Activated CD4-positive, alpha-beta T cell treated with anti-CD3 and anti-CD28 coated beads, Interleukin-2, amount 10 ng/mL, durations not matched to agents 7 days and 5 days (primary cell): ENCODE measurements around the gene TTN. TPM values are rescaled to one million over a fixed set of nuclear protein-coding genes. Genes with fewer than 3 reads are reported as not detected.
"Not testable (repeated sequence)": the region's sequence is repeated elsewhere in the genome, so short reads cannot be mapped to it uniquely, and the experiment has no call there.

ENCODE experiments used
- CTCF ChIA-PET: fragments of 350-600 bp; sonication (Branson Sonifier 250); formaldehyde crosslinking; loops from one replicate; lab custom pipeline; 2021; ENCODE audit warnings: antibody characterized with exemption; lab: Charles Lee
- POLR2A ChIA-PET: fragments of 350-600 bp; sonication (Branson Sonifier 250); formaldehyde crosslinking; loops from one replicate; lab custom pipeline; 2021; ENCODE audit warnings: antibody characterized with exemption; lab: Charles Lee
- DNase-seq: peaks from one replicate; pipeline ENCODE4 v3.0.0-alpha.2; 2020
- H3K27ac Mint-ChIP-seq: one replicate; pipeline ENCODE4 v1.8.0; 2021; ENCODE audit warnings: mild to moderate bottlenecking, moderate library complexity, mixed read lengths
- H3K27me3 Mint-ChIP-seq: one replicate; pipeline ENCODE4 v1.8.0; 2021; ENCODE audit warnings: mixed read lengths
- H3K36me3 Mint-ChIP-seq: one replicate; pipeline ENCODE4 v1.8.0; 2021; ENCODE audit warnings: low read depth, mixed read lengths
- H3K4me1 Mint-ChIP-seq: one replicate; pipeline ENCODE4 v1.8.0; 2021; ENCODE audit warnings: mixed read lengths
- H3K4me3 Mint-ChIP-seq: one replicate; pipeline ENCODE4 v1.8.0; 2021; ENCODE audit warnings: mild to moderate bottlenecking, moderate library complexity, mixed read lengths
- H3K9me3 Mint-ChIP-seq: one replicate; pipeline ENCODE4 v1.8.0; 2021; ENCODE audit warnings: mixed read lengths
- total RNA-seq, 2 experiments: library from RNA; stranded (reverse); gene quantifications; one replicate each; pipeline ENCODE4 v1.2.3, GENCODE V29; 2021

Gene TTN
- total RNA-seq, 2 experiments from 2014 or later = 11.6 to 12.3 TPM

DNA sequence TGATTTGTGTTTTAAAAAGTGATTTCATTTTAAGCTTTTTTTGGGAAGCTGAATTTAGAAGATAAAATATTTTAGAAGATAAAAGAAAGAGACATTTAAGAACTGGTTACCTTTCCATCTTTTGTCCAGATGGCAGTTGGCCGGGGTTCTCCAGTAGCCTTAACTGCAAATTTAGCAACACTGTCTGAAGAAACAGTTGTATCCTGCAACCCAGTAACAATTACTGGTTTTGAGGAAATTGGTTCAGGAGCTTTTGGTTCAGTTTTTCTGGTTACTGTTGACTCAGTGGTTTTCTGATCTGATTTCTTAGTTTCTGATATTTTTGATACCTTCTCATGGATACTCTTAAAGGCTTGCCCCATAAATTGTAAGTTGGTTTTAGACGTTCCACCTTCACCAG is 277.1 kb downstream of the TTN start:
- H3K9me3 Mint-ChIP-seq = peaks cover 3% of the 10 kb centered on the region
- no peak overlapping the region for H3K4me3 Mint-ChIP-seq
- ChIA-PET POLR2A (no interaction called here), CTCF (interaction anchor here (1.1 to 1.3 kb wide), 2 partner anchors 10 to 22 kb away, joined by 3 read pairs; no protein-coding TSS in a partner anchor)
- DNase-seq = no peak
- H3K27ac Mint-ChIP-seq = peak overlapping the region; percentile 39
- peaks cover 54% of the 10 kb centered on the region for H3K36me3 Mint-ChIP-seq
- peaks cover 45% of the 10 kb centered on the region for H3K4me1 Mint-ChIP-seq
- no peaks in the 10 kb centered on the region for H3K27me3 Mint-ChIP-seq

DNA sequence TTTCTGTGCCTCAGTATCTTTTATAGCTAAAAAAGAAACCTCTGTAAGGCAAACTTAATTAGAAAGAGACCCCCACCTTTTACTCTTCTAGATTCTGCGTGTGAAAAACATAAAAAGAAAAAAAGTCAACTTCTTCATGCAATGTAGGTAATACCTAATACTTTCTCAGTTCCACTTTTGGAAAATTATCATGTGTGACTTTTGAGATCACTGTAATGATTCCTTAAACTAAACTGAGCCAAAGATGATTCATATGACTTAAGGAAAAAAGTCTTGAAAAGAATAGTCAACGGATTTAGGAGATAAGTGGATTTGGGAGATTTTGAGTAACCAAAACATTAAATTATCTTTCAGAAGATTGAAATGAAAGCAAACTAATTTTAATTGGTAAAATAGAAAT is 278.0 kb downstream of the TTN start:
- Mint-ChIP-seq H3K9me3 (peaks cover 3% of the 10 kb centered on the region), H3K27ac (no peak overlapping the region), H3K36me3 (peaks cover 45% of the 10 kb centered on the region), H3K4me1 (peaks cover 52% of the 10 kb centered on the region), H3K4me3 (no peak overlapping the region), H3K27me3 (no peaks in the 10 kb centered on the region)
- ChIA-PET POLR2A (no interaction called here), CTCF (interaction anchor here (1.0 kb wide), 1 partner anchor 115 kb away, joined by 3 read pairs; no protein-coding TSS in a partner anchor)
- DNase-seq = no peak

DNA sequence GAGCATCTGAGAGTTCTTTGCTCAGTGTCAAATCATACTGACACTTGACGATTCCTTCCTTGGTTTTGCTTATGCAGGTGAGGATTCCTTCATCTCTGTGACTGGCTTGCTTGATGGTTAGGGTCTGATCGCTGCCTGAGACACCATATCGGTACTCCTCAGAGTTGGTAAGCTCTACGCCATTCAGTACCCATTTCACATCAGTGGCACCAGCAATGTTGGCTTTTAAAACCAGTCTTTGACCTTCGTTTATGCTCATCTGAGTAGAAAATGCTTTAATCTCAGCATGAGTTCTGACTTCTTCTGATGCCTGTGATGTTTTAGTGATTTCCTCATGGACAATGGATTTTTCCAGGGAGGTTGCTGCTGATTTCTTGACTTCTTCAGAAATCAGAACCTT is 278.6 kb downstream of the TTN start:
- no peak overlapping the region for H3K4me3 Mint-ChIP-seq
- H3K27ac Mint-ChIP-seq = no peak overlapping the region
- peaks cover 39% of the 10 kb centered on the region for H3K36me3 Mint-ChIP-seq
- ChIA-PET POLR2A (no interaction called here), CTCF (interaction anchor here (1.0 kb wide), 1 partner anchor 114 kb away, joined by 3 read pairs; no protein-coding TSS in a partner anchor)
- DNase-seq = no peak
- H3K27me3 Mint-ChIP-seq = no peaks in the 10 kb centered on the region
- peaks cover 56% of the 10 kb centered on the region for H3K4me1 Mint-ChIP-seq
- no peaks in the 10 kb centered on the region for H3K9me3 Mint-ChIP-seq

DNA sequence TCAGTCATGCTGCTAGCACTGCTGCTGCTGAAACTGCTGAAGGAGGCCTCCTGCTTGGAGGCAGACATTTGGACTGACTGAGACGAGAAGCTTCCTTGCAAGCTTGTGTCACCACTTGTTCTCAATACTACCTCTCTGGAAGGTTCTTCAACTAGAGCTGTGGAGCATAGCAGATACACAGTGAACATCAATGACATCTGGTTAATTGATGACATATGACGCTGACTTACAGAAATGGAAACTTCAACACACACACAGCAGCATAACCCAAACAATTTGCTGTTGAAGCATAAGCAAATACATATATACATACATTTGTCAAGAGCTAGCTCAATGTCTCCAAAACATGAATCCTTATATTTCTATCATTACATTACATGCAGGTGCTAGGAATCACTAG is 279.6 kb downstream of the TTN start:
- no peak overlapping the region for H3K4me3 Mint-ChIP-seq
- DNase-seq = no peak
- no peak overlapping the region for H3K27ac Mint-ChIP-seq
- H3K4me1 Mint-ChIP-seq = peaks cover 61% of the 10 kb centered on the region
- no peaks in the 10 kb centered on the region for H3K27me3 Mint-ChIP-seq
- ChIA-PET POLR2A (no interaction called here), CTCF (interaction anchor here (1.1 to 1.4 kb wide), 2 partner anchors 10 to 113 kb away, joined by 4 to 5 read pairs; no protein-coding TSS in a partner anchor)
- H3K36me3 Mint-ChIP-seq = peaks cover 29% of the 10 kb centered on the region
- peaks cover 3% of the 10 kb centered on the region for H3K9me3 Mint-ChIP-seq

DNA sequence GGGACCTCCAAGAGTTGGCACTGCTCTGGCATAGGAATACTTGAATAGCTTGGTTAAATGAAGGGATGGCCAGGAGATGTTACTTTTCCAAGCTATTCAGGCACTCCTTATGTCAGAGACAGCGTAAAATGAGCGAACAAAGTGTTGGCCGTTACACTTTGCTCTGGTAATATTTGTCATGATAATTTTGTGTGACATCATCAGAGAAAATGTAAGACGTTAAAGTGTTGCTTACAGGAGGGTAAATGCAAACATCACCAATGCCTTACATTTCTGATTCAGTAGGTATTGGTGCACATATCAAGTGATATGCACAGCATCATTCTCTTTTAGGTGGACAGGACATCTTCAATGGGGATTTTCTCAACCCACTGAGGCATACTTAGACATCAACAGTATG is 281.0 kb downstream of the TTN start:
- POLR2A ChIA-PET = no interaction called here

DNA sequence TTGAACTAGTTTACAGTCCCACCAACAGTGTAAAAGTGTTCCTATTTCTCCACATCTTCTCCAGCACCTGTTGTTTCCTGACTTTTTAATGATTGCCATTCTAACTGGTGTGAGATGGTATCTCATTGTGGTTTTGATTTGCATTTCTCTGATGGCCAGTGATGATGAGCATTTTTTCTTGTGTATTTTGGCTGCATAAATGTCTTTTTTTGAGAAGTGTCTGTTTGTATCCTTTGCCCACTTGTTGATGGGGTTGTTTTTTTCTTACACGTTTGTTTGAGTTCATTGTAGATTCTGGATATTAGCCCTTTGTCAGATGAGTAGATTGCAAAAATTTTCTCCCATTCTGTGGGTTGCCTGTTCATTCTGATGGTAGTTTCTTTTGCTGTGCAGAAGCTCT is 281.8 kb downstream of the TTN start:
- H3K36me3 Mint-ChIP-seq = peaks cover 16% of the 10 kb centered on the region
- peaks cover 63% of the 10 kb centered on the region for H3K4me1 Mint-ChIP-seq
- CTCF ChIA-PET = interaction anchor here (0.5 kb wide), 1 partner anchor 87 kb away, joined by 5 read pairs; no protein-coding TSS in a partner anchor
- peak overlapping the region; percentile 14 for H3K27ac Mint-ChIP-seq
- DNase-seq, H3K9me3 Mint-ChIP-seq, H3K27me3 Mint-ChIP-seq, POLR2A ChIA-PET: not testable (repeated sequence)
- peak overlapping the region; percentile 7 for H3K4me3 Mint-ChIP-seq

More for the DNA sequence above, 281.0 kb downstream of the TTN start:
- Mint-ChIP-seq H3K9me3 (peaks cover 8% of the 10 kb centered on the region), H3K27me3 (no peaks in the 10 kb centered on the region), H3K36me3 (peaks cover 24% of the 10 kb centered on the region), H3K27ac (no peak overlapping the region), H3K4me3 (no peak overlapping the region), H3K4me1 (peaks cover 65% of the 10 kb centered on the region)
- CTCF ChIA-PET = no interaction called here
- no peak for DNase-seq

DNA sequence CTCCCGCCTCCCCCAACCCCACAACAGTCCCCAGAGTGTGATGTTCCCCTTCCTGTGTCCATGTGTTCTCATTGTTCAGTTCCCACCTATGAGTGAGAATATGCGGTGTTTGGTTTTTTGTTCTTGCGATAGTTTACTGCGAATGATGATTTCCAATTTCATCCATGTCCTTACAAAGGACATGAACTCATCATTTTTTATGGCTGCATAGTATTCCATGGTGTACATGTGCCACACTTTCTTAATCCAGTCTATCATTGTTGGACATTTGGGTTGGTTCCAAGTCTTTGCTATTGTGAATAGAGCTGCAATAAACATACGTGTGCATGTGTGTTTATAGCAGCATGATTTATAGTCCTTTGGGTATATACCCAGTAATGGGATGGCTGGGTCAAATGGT is 282.2 kb downstream of the TTN start:
- POLR2A ChIA-PET, H3K27me3 Mint-ChIP-seq, H3K9me3 Mint-ChIP-seq, DNase-seq, H3K27ac Mint-ChIP-seq, H3K4me3 Mint-ChIP-seq: not testable (repeated sequence)
- CTCF ChIA-PET = interaction anchor here (0.5 kb wide), 1 partner anchor 87 kb away, joined by 5 read pairs; no protein-coding TSS in a partner anchor
- H3K4me1 Mint-ChIP-seq = peaks cover 60% of the 10 kb centered on the region
- H3K36me3 Mint-ChIP-seq = peaks cover 15% of the 10 kb centered on the region

DNA sequence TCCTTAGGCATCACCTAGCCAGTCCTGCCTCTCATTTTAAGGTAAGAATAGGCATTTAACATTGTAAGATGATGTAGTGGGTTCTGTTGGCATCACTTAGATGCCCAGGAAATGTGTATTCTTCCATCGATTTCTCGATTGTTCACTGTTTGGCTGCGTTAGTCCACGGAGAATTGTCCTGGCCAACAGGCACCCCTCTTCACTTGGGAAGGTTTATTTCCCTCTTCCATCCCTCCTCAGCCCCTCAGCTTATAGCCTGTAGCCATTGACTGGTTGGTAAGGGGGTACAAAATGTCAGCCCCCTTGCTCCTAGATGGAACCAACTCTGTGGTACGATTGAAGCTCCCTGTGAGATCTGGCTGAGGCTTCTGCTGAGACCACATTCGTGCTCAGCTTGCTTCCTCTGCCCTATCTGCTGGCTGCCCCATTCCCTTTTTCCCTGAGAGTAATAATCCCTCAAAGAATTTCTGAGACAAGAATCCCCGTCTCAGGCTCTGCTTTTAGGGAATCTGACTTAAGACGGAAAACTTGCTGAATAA is 283.6 kb downstream of the TTN start:
- Mint-ChIP-seq H3K4me1 (peaks cover 58% of the 10 kb centered on the region), H3K9me3 (peaks cover 8% of the 10 kb centered on the region), H3K4me3 (peak overlapping the region; percentile 89), H3K27me3 (no peaks in the 10 kb centered on the region), H3K27ac (peak overlapping the region; percentile 90), H3K36me3 (peaks cover 21% of the 10 kb centered on the region)
- DNase-seq = no peak
- POLR2A ChIA-PET = no interaction called here
- CTCF ChIA-PET = interaction anchor here (1.2 to 3.1 kb wide), 5 partner anchors 13 to 109 kb away, joined by 4 to 14 read pairs (median 6); partner anchors contain the start of gene PLEKHA3

DNA sequence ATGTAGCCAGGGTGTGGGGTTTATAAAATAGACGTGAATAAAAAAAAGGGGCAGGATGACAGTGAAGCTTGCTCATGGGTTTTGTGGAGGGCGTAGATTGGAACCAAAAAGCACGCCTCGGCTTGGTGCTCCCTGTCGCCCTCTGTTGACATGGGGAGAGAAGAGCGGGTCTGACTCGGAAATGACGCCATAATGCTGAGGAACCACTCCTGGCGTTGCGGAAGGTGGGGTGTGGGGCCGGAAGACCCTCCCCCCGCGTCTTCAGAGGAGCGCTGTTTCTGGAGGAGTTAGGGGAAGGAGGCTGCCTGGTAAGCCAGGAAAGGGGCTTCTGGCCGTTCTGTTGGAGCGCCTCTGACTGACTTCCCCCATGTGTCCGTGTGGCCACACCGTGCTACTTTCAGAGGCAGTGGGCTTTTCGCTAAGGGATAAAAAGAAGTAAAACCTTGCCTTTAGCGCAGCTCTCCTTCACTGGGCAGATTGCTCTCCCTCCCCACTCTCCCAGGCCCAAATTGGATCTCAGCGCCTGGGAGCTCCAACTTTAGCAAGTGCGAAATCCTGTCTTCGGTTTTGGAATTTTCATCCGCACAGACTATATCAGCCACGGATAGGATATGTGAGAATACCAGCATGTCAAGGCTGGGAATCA is 284.1 kb downstream of the TTN start:
- Mint-ChIP-seq H3K4me3 (peak overlapping the region; percentile 89), H3K27me3 (no peaks in the 10 kb centered on the region), H3K36me3 (peaks cover 23% of the 10 kb centered on the region), H3K9me3 (peaks cover 8% of the 10 kb centered on the region), H3K27ac (peak overlapping the region; percentile 90), H3K4me1 (peaks cover 53% of the 10 kb centered on the region)
- CTCF ChIA-PET = interaction anchor here (0.9 to 3.1 kb wide), 7 partner anchors 14 to 411 kb away, joined by 3 to 14 read pairs (median 5); partner anchors contain the start of genes PLEKHA3 and RBM45
- DNase-seq = peak; percentile 87
- POLR2A ChIA-PET = no interaction called here

DNA sequence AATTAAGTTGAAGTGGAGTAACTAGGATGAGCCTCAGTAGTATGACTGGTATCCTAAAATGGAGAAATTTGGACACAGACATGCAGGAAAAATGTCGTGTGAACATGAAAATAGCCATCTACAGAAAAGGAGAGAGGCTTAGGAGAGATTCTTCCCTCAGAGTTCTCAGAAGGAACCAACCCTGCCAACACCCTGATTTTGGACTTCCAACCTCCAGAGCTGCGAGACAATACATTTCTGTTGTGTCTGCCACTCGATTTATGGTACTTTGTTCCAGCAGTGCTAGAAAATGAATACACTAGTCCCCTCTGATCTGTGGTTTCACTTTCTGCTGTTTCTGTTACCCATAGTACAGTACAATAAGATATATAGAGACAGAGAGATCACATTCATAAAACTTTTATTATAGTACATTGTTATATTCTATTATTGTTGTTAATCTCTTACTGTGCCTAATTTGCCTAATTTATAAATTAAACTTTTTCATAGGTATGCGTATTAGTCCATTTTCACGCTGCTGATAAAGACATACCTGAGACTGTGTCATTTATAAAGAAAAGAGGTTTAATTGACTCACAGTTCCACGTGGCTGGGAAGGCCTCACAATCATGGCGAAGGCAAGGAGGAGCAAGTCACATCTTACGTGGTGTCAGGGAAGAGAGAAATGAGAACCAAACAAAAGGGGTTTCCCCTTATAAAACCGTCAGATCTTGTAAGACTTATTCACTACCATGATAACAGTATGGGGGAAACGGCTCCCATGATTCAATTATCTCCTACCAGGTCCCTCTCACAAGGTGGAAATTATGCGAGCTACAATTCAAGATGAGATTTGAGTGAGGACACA is 285.7 kb downstream of the TTN start:
- Mint-ChIP-seq H3K27ac (peak overlapping the region; percentile 52), H3K27me3 (no peaks in the 10 kb centered on the region), H3K36me3 (peaks cover 32% of the 10 kb centered on the region), H3K4me1 (peaks cover 43% of the 10 kb centered on the region), H3K4me3 (peak overlapping the region; percentile 12), H3K9me3 (peaks cover 8% of the 10 kb centered on the region)
- DNase-seq = no peak
- CTCF ChIA-PET = interaction anchor here (1.6 to 3.1 kb wide), 2 partner anchors 40 to 410 kb away, joined by 5 to 14 read pairs; partner anchors contain the start of genes PLEKHA3 and RBM45
- POLR2A ChIA-PET = no interaction called here

DNA sequence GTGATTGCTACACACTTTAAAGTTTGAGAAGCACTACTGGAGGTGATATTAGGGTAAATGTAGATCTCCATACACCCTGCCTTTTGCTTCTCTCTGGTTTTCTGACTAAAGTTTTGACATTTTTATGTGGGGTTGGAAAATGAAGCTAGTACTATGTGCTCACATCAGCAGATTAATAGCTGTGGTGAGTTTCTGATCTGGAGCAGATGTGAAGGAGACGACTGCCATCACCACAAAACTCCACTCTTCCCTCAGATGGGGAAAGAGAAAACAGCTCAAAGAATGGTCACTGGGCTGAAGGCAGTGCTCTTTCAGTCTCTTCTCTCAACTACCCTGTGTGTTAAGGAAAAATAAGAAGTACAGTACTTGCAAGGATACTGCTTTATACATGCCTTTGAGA is 289.7 kb downstream of the TTN start:
- Mint-ChIP-seq H3K9me3 (peaks cover 4% of the 10 kb centered on the region), H3K27ac (no peak overlapping the region), H3K36me3 (peaks cover 41% of the 10 kb centered on the region), H3K4me3 (no peak overlapping the region), H3K4me1 (peaks cover 33% of the 10 kb centered on the region), H3K27me3 (no peaks in the 10 kb centered on the region)
- ChIA-PET POLR2A (no interaction called here), CTCF (interaction anchor here (0.6 to 1.5 kb wide), 4 partner anchors 17 to 127 kb away, joined by 4 read pairs; no protein-coding TSS in a partner anchor)
- DNase-seq = no peak

DNA sequence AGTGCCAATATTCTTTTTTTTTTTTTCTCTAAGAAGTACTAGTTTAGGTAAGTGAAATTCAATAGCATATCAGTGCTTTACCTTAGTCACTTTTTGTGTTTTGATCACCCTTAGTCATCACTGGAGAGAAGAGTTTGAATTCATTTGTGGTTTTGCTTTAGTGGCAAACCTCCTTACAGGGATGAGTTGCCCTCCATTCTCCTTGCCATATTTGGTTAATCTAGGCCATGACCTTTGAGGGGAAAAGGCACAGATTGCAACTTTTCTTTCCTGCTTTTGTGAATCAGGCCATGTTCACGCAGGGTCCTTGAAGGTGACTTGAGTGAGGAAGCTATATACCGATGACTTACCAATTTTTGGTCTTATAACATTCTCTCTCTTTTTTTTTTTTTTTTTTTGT is 292.6 kb downstream of the TTN start:
- Mint-ChIP-seq H3K4me3 (no peak overlapping the region), H3K9me3 (no peaks in the 10 kb centered on the region), H3K27me3 (no peaks in the 10 kb centered on the region), H3K36me3 (peaks cover 44% of the 10 kb centered on the region), H3K27ac (peak overlapping the region; percentile 65), H3K4me1 (peaks cover 19% of the 10 kb centered on the region)
- ChIA-PET POLR2A (no interaction called here), CTCF (no interaction called here)
- DNase-seq = peak; percentile 34
